A549 (cell line): ENCODE data around the gene ZNF213. TPM values are rescaled to one million over a fixed set of nuclear protein-coding genes. Genes with fewer than 3 reads are reported as not detected.
A peak's percentile ranks its signal among the peaks of the same experiment; 100 is the strongest.

Source experiments
- ATAC-seq, 2 experiments: fragments of 200-7000 bp in 1 of 2; fragments of >200 bp in 1 of 2; cut with Nextera tagmentation in 1 of 2; cut with Tn5 transposase in 1 of 2; 3 replicates each; pipeline versions ENCODE4 v1.8.0 to v1.9.1; 2018 to 2020; ENCODE audit warnings: mild to moderate bottlenecking in 1 of 2, moderate library complexity in 1 of 2
- CTCF ChIA-PET: fragments of 300-600 bp; sonication (Branson Sonifier 250); formaldehyde crosslinking; extraction: SDS; loops from one replicate; lab custom pipeline; 2021; ENCODE audit warnings: antibody characterized with exemption, inconsistent platforms; lab: Yijun Ruan, JAX
- POLR2A ChIA-PET: fragments of 350-600 bp; formaldehyde crosslinking; extraction: SDS; loops from one replicate; lab custom pipeline; 2021; ENCODE audit warnings: antibody characterized with exemption, inconsistent platforms; lab: Yijun Ruan, JAX
- DNase-seq, 2 experiments: peaks; one replicate each; pipeline versions ENCODE4 v3.0.0 to v3.0.0-alpha.2; 2011 to 2016; ENCODE audit warnings: low read depth in 1 of 2, low spot score in 1 of 2
- FAIRE-seq: peaks from 2 replicates; lab custom pipeline; 2011; peaks lifted over from hg19 to GRCh38; lab: Jason Lieb, UNC
- H3K27ac ChIP-seq, 2 experiments: fragments of >200 bp; sonication (Bioruptor Twin); formaldehyde crosslinking; 3 replicates each; pipeline ENCODE4 v1.5.1; 2016 to 2017
- H3K4me1 ChIP-seq: fragments of >200 bp; sonication (Bioruptor Twin); formaldehyde crosslinking; 3 replicates; pipeline ENCODE4 v1.6.1; 2016
- H3K4me2 ChIP-seq: fragments of >200 bp; sonication (Bioruptor Twin); formaldehyde crosslinking; 3 replicates; pipeline ENCODE4 v1.6.1; 2016
- H3K4me3 ChIP-seq: fragments of >200 bp; sonication (Bioruptor Twin); formaldehyde crosslinking; 3 replicates; pipeline ENCODE4 v1.5.1; 2016
- H3K9me3 ChIP-seq: fragments of >200 bp; sonication (Bioruptor Twin); formaldehyde crosslinking; 3 replicates; pipeline ENCODE4 v1.6.1; 2016
- BHLHE40 ChIP-seq: IDR thresholded peaks from 2 replicates; pipeline ENCODE4 v1.6.1; 2012; ENCODE audit warnings: low read depth, low read length, inconsistent platforms
- CHD2 ChIP-seq: fragments of 150-350 bp; IDR thresholded peaks from 2 replicates; pipeline ENCODE4 v1.6.1; 2014; ENCODE audit warnings: low read length; ENCODE audit not compliant: partially characterized antibody
- E2F6 ChIP-seq: IDR thresholded peaks from 2 replicates; pipeline ENCODE4 v1.6.1; 2012; ENCODE audit warnings: low read depth, borderline replicate concordance
- EHMT2 ChIP-seq: fragments of 200-600 bp; sonication (generic); IDR thresholded peaks from 2 replicates; pipeline ENCODE4 v1.6.1; 2016; ENCODE audit warnings: antibody characterized with exemption, low read depth, mild to moderate bottlenecking, moderate library complexity
- EP300 ChIP-seq, 2 experiments: fragments of >200 bp; sonication (Bioruptor Twin); formaldehyde crosslinking; IDR thresholded peaks; 2 replicates in 1 of 2; 3 replicates in 1 of 2; pipeline ENCODE4 v1.6.1; 2016 to 2017
- ESRRA ChIP-seq: fragments of 150-350 bp; IDR thresholded peaks from 2 replicates; pipeline ENCODE4 v1.6.1; 2014; ENCODE audit warnings: mild to moderate bottlenecking, low read length, borderline replicate concordance
- FOSB ChIP-seq: fragments of 250-450 bp; sonication (Bioruptor Pico); IDR thresholded peaks from 2 replicates; pipeline ENCODE4 v1.5.0; 2020; ENCODE audit warnings: mild to moderate bottlenecking, moderate library complexity
- HDAC2 ChIP-seq: fragments of 200-600 bp; sonication (generic); IDR thresholded peaks from 2 replicates; pipeline ENCODE4 v1.6.1; 2016
- HOXA7 ChIP-seq: fragments of 250-450 bp; sonication (Bioruptor Pico); IDR thresholded peaks from 2 replicates; pipeline ENCODE4 v1.5.0; 2020; ENCODE audit warnings: mild to moderate bottlenecking, moderate library complexity
- JUN ChIP-seq, 2 experiments: fragments of >200 bp; sonication (Bioruptor Twin); formaldehyde crosslinking; IDR thresholded peaks; 2 replicates in 1 of 2; 3 replicates in 1 of 2; pipeline ENCODE4 v1.6.1; 2016 to 2017
- KDM5A ChIP-seq: fragments of 200-600 bp; sonication (generic); IDR thresholded peaks from 2 replicates; pipeline ENCODE4 v1.6.1; 2016; ENCODE audit warnings: antibody characterized with exemption, mild to moderate bottlenecking
- MAFK ChIP-seq: fragments of 450-650 bp; IDR thresholded peaks from 2 replicates; pipeline ENCODE4 v1.6.1; 2014; ENCODE audit not compliant: partially characterized antibody
- MAX ChIP-seq: IDR thresholded peaks from 2 replicates; pipeline ENCODE4 v1.6.1; 2012
- MYC ChIP-seq: IDR thresholded peaks from 2 replicates; pipeline ENCODE4 v1.6.1; 2012; ENCODE audit warnings: mild to moderate bottlenecking, inconsistent platforms, low read length, improper control_type of control experiment, borderline replicate concordance
- NPAS2 ChIP-seq: fragments of 250-450 bp; sonication (Bioruptor Pico); IDR thresholded peaks from 2 replicates; pipeline ENCODE4 v1.8.0; 2022; ENCODE audit warnings: mild to moderate bottlenecking, moderate library complexity, borderline replicate concordance
- PHF8 ChIP-seq: fragments of 200-600 bp; sonication (generic); IDR thresholded peaks from 2 replicates; pipeline ENCODE4 v1.6.1; 2016; ENCODE audit warnings: low read depth, mild to moderate bottlenecking, antibody characterized with exemption, moderate library complexity, borderline replicate concordance
- POLR2A ChIP-seq: IDR thresholded peaks from 2 replicates; pipeline ENCODE4 v1.6.1; 2012; ENCODE audit warnings: mild to moderate bottlenecking, low read length
- RARB ChIP-seq: fragments of 250-450 bp; sonication (Bioruptor Pico); IDR thresholded peaks from 2 replicates; pipeline ENCODE4 v1.8.0; 2021; ENCODE audit warnings: mild to moderate bottlenecking, moderate library complexity
- RCOR1 ChIP-seq: fragments of 150-350 bp; IDR thresholded peaks from 2 replicates; pipeline ENCODE4 v1.6.1; 2014; ENCODE audit warnings: antibody characterized with exemption, low read length, low read depth
- SREBF2 ChIP-seq: fragments of 450-650 bp; IDR thresholded peaks from 2 replicates; pipeline ENCODE4 v1.6.1; 2014; ENCODE audit warnings: mild to moderate bottlenecking, moderate library complexity
- TP53 ChIP-seq: fragments of 250-450 bp; sonication (Bioruptor Pico); IDR thresholded peaks from 2 replicates; pipeline ENCODE4 v1.5.0; 2021; ENCODE audit warnings: mild to moderate bottlenecking, moderate library complexity
- USF2 ChIP-seq: fragments of 450-650 bp; IDR thresholded peaks from 2 replicates; pipeline ENCODE4 v1.6.1; 2014; ENCODE audit warnings: antibody characterized with exemption
- ZFP36 ChIP-seq: fragments of 450-650 bp; IDR thresholded peaks from 2 replicates; pipeline ENCODE4 v1.6.1; 2014; ENCODE audit warnings: borderline replicate concordance; ENCODE audit not compliant: partially characterized antibody
- WGBS: methylation state at CpG from one replicate; pipeline ENCODE4 v1.1.6; 2017; ENCODE audit errors: missing lambda C conversion rate; 5-methylcytosine and 5-hydroxymethylcytosine counted together
- polyA plus RNA-seq, 4 experiments: library from polyadenylated mRNA; depleted of rRNA in 3 of 4; stranded (reverse); fragments of >200 nt; fragmentation: RNase III in 1 of 4; extraction: RNeasy Plus Mini Kit Qiagen cat#74134 plus additional on column Dnase treatment in 1 of 4; gene quantifications; 2 replicates in 3 of 4; 3 replicates in 1 of 4; pipeline ENCODE4 v1.2.3, GENCODE V29; 2011 to 2017

Gene ZNF213
- polyA plus RNA-seq, 2 of the 4 experiments (the other 2 are of a cell fraction) = 0.72 to 6.1 TPM

- ATAC-seq (no peak), DNase-seq (no peak), FAIRE-seq (no peak)
- peaks cover 8% of the 10 kb centered on the region; the same call in 1 of the 3 replicates for H3K4me1 ChIP-seq
- no peak overlapping the region for H3K4me2 ChIP-seq
- ChIA-PET POLR2A (interaction anchor here (0.9 kb wide), 2 partner anchors 13 to 16 kb away, joined by 3 to 5 read pairs; partner anchors contain the start of gene ZNF213), CTCF (interaction anchor here (1.0 to 7.2 kb wide), 6 partner anchors 9 to 91 kb away, joined by 3 to 45 read pairs (median 7); partner anchors contain the start of gene ZNF205)
- H3K4me3 ChIP-seq = no peak overlapping the region
- no peaks in the 10 kb centered on the region for H3K9me3 ChIP-seq
- 79% methylated on average over 7 of the region's 7 CpGs for WGBS
- TF ChIP-seq CHD2 (no peak), RCOR1 (no peak), MAFK (no peak), ESRRA (no peak), TP53 (CRISPR knock-in tag) (no peak), E2F6 (no peak), USF2 (no peak), EP300 (IDR thresholded peaks at IDR 0.05) (no peak), MYC (no peak), HOXA7 (CRISPR knock-in tag) (no peak)
- no peak overlapping the region for H3K27ac ChIP-seq
Observed at GRCh38 chr16:3121851-3122467, 12.9 kb upstream of the ZNF213 start.

- Histone ChIP-seq H3K4me1 (peaks cover 8% of the 10 kb centered on the region; the same call in 1 of the 3 replicates), H3K4me3 (no peak overlapping the region; the same call in 2 of the 3 replicates)
- POLR2A ChIA-PET = interaction anchor here (0.9 kb wide), 2 partner anchors 12 to 17 kb away, joined by 3 to 5 read pairs; partner anchors contain the start of gene ZNF213
- no peak for TF ChIP-seq EP300 (IDR thresholded peaks at IDR 0.05)
- no peak for TF ChIP-seq E2F6
- TF ChIP-seq SREBF2 = no peak
- TF ChIP-seq RCOR1 = no peak
- TF ChIP-seq BHLHE40 = no peak
- TF ChIP-seq FOSB (CRISPR knock-in tag) = no peak
- no peak for TF ChIP-seq MYC
- TF ChIP-seq, all 56 proteins: peak for 0
- FAIRE-seq = no peak
- ATAC-seq = no peak
- WGBS = 50% methylated on average over 8 of the region's 8 CpGs
- H3K27ac ChIP-seq = no peak overlapping the region
- H3K9me3 ChIP-seq = no peaks in the 10 kb centered on the region
- DNase-seq = no peak
- H3K4me2 ChIP-seq = peak overlapping the region; percentile 81
- CTCF ChIA-PET = interaction anchor here (1.1 to 7.2 kb wide), 5 partner anchors 10 to 92 kb away, joined by 4 to 45 read pairs (median 9); partner anchors contain the start of genes ZNF205 and ZNF213
Observed at GRCh38 chr16:3122926-3123570, 11.8 kb upstream of the ZNF213 start.

- FAIRE-seq = no peak
- POLR2A ChIA-PET = interaction anchor here (0.7 to 1.0 kb wide), 2 partner anchors 11 to 18 kb away, joined by 4 read pairs; partner anchors contain the start of gene ZNF213
- ATAC-seq = peak; percentile 92 to 94
Observed at GRCh38 chr16:3123986-3124886, 10.6 kb upstream of the ZNF213 start.

More at GRCh38 chr16:3123986-3124886, 10.6 kb upstream of the ZNF213 start:
- peak; percentile 81 to 92 for DNase-seq
- H3K4me1 ChIP-seq = peaks cover 12% of the 10 kb centered on the region; the same call in 1 of the 3 replicates
- TF ChIP-seq PHF8 (peak; percentile 32; the same call in 1 of the 2 replicates), MAX (peak; percentile 45; the same call in 1 of the 2 replicates), JUN (IDR thresholded peaks at IDR 0.05) (peak; percentile 24 to 27; a peak in 1 of 5 replicates), RARB (CRISPR knock-in tag) (no peak), ZFP36 (no peak), EHMT2 (no peak), POLR2A (peak; percentile 68), NPAS2 (CRISPR knock-in tag) (no peak), KDM5A (peak; percentile 68; the same call in 1 of the 2 replicates), RCOR1 (no peak), HDAC2 (no peak)
- whole genome bisulfite sequencing = under 1% methylated on average over 31 of the region's 72 CpGs
- CTCF ChIA-PET = interaction anchor here (0.6 to 11.1 kb wide), 7 partner anchors 10 to 564 kb away, joined by 3 to 186 read pairs (median 4); partner anchors contain the start of genes IL32 and ZNF213
- peak overlapping the region; percentile 81 for H3K4me2 ChIP-seq
- H3K9me3 ChIP-seq = no peaks in the 10 kb centered on the region
- peak overlapping the region; percentile 88 for H3K4me3 ChIP-seq
- H3K27ac ChIP-seq = peak overlapping the region; percentile 82 to 86
